GM21576 (cell line): ENCODE measurements around the gene RIMBP2.

Experiments
- ATAC-seq: cut with Tn5 transposase; IDR thresholded peaks from one replicate; pipeline ENCODE4 v1.9.1; 2021; ENCODE audit warnings: mild to moderate bottlenecking, moderate library complexity; ENCODE audit not compliant: unreplicated experiment

RIMBP2 gene

DNA sequence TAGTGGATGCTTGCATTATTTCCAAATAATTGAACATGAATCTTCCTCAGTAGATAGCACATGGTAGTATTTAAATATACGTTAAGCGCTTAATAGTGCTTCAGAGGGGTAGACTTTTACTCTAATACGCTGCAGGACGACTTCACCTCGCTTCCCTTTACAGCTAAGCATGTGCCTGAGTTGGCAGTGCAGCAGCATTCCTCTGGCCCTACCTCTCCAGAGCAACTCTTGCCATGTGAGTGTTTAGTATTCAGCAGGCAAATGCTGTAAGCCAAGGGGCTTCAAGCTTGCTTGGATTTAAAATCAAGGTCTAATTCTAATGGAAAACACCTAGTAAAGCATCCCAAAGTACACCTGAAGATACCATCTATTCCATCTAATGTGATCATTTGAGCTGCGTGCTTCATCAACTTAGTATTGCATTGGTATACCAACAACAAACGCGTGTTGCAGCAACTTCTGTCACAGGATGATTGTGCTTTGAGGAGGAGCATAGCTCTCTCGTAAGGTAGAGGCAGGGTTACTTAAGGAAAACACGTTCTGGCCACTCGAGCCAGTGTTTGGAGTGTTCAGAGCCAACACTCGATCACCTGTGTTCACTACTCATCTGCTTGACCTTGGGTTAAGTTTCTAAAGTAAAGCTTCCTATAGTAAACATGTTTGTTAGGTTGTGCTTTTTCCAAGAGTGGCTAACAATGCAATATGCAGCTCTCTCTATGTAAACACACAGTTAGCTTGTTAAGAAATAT lies 317.8 kb downstream of the RIMBP2 start:
- no peak for ATAC-seq

DNA sequence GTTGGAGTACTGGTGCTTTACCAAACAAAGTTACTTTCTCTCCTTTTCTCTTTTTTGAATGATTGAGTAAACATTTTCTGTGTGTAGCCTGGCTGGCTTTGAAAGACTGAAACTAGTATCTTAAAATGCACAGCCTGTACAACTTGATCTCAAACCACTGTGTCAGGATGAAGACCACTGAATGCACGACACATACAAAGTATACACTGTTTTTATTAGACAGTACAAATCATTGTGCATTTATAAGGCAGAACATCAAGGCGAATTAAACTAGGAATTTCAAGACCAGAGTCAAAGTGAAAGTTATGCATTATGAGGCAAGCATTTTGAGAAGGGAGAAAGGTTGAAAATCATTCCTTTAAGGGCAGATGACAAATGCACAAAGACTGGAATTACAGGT lies 319.4 kb downstream of the RIMBP2 start:
- no peak for ATAC-seq

DNA sequence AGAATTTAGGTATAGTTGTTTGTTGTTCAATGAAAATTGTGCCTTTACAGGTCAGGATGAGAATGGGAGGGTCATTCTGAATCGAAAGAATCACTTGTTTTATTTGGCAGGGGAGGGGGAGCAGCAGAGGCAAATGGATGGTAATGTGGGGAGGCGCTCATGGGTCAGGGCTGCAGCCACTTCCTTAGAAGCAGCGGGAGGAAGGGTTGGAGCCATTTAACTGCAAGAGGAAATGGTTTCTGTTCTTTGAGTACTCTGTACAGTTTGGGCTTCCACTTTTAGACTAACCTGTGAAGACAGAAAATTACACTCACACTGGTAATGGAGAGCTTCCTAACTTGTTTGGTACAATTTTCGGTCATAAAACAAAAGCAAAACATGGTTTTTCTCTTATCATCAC lies 321.2 kb downstream of the RIMBP2 start:
- ATAC-seq: no peak

DNA sequence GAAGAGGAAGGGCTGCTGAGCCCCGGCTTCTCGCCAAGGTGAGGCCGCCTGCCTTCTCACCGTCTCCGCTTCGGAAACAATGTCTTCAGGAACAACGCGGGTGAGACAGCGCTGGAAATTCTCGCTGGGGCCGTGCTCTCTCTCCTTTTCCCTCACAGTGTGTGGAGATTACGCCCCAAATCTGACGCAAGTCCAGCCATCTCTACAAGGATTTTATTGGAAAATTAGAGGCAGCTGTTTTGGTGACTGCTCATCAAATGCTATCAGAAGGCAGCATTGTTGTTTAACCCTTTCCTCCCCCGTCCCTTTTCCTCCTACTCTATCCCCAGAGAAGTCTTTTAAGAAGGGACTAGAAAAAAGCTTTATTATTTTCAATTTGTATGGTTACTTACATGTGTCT lies 324.9 kb downstream of the RIMBP2 start:
- no peak for ATAC-seq

DNA sequence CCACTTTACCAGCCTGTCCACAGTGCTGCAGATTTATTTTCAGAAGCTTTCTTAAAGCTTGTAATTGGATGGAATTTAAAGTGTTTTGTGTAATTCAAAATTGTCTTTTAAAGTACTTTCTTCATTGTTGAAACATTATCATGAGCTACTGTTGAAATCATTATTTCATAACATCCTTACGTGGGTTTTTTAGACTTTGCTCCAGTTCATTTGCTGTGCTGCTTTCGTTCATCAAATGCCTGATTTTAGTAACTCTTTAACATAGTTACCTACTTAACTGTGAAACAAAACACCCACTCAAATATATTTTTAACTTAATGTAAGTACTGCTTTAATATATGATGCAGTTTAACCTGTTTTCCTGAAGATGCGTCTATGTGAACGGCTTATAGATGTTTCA lies 330.9 kb downstream of the RIMBP2 start:
- no peak for ATAC-seq

DNA sequence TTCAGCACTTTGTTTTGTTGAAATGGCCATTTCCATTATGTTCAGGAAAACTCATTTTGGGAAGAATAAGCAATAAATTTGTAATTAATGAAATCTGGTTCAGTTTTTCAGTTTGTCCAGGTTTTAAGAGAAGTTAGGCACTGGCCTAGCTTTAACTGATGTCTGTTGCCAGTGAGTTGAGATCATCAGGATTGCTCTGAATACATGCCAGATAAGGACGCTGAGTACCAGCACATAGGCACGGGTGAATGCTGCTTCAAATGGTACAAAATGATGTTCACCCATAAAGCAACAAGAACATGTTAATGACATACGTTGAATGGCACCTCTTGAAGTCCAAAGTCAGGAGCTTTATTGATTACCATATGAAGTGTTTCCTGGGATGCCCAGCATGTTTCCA lies 331.9 kb downstream of the RIMBP2 start:
- no peak for ATAC-seq

DNA sequence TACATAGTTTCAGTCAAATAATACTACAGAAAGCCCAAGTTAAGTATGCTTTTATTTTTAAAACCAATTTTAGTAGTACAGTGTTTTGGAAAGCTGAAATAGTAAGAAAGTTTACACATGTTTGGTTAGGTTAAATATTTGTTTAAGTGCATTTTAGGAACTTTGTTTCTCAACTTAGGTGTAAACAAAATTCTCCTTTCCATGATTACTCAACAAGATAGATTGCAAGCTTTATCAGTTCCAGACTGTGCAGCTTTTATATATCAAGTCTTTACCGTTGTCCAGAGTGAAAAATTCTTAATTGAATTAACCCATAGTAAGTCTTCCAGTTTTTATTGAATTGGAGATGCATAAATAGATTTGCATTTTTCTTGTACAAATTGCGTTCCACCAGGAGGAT lies 333.3 kb downstream of the RIMBP2 start:
- ATAC-seq: no peak

DNA sequence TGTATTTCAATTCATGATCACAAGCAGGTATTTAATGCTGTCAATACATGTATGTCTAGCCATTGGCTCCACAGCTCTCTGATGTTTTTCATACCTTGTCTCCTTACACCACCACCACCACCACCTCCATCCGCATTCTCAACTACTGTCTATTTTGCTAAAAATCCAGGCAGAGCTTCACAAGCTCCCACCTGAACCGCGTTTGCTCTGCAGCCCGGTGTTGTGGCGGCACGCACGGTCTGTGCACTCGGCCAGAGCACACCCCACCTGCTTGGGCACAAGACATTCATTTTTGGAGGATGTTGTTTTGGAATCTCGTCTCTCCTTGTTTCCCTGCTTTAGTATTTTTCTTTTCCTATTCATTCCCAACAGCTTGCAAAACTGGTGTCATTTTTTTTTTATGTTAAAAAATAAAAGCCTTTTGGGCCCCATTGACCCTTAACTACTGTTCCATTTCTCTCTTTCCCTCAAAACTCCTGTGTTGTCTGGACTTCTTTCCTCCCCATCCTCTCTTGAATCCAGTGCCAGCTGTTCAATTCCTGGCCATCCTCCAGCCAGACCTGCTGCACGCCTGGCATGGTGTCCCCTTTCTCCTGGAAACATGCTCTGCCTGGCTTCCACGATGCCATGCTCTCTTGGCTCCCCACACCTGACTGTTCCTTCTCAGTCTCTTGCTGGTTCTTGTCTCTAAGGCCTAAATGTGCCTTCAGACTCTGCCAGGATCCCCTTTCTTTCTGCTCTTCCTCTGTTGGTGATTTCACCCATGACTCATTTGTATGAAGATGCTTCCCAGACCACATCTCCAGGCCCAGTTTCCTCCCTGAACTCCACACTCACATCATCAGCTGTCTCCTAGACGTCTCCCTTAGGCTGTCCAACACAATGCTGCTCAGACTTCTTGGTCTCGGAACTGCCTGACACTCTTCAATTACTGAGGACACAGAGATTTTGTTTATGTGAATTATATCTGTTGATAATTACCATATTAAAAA lies 340.5 kb downstream of the RIMBP2 start:
- no peak for ATAC-seq

DNA sequence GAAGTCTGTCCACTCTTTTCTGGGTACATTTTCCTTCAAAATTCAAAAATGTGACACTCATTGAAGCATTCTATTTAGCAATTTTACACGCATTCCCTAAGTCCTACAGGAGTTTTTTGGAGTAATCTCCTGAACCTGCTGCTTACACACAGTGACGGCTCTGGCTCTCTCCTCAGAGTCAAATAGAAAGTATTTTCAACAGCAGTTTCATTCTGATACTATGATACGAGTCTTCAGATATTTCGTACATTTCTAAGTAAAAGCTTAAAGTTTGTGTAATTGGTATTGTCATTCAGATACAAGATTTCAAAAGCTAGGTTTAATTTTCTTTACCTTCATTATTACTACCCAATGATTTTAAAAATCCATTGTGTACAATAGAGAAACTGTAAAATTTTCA lies 342.0 kb downstream of the RIMBP2 start:
- ATAC-seq: no peak

DNA sequence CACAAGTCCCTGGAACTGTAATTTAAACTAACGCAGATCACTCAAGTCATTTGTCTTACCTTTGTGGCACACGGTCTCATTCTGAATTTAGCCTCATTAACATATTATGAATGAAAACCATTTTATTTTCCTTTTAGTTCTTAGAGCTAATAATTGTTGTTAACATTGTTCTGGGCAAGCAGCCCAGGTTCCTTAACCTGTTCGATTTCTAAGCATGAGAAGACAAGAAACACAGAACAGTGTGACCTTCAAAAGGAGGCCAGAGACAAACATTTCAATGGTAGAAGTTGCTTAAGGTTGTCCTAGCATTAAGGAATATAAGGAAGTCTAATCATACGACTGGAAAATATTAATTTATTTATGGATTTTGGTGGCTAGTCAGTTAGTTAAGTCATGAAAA lies 343.2 kb downstream of the RIMBP2 start:
- no peak for ATAC-seq

DNA sequence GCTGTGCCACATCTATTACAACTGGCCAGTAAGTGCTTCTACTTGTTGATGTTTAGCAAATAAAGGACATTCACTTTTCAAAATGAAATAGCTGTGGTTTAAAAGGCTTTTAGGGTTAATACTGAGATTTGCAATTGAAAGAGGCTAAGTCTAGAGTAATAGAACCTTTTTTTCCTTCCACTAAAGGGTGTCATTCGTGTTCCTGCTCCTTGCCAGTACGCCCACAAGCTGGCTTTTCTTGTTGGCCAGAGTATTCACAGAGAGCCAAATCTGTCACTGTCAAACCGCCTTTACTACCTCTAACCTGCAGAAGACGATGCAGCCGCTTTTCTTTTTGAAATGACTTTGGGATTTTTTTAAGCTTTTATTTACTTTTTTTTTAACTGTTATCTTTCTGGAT lies 344.8 kb downstream of the RIMBP2 start:
- ATAC-seq: no peak

DNA sequence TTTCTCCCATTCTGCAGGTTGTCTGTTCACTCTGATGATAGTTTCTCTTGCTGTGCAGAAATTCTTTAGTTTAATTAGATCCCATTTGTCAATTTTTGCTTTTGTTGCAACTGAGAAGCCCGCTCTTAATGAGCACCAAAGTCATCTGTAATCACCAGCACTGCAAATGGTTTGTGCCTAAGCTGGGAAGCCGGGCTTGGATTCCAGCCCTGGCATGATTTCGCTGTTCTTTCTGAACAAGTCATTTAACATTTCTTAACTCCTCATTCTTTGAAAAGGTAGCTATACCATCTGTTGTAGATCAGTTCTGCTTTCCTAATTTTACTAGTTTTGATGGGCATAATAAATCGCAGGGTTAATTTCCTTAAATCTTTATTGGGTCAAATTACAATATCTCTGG lies 346.3 kb downstream of the RIMBP2 start:
- no peak for ATAC-seq

DNA sequence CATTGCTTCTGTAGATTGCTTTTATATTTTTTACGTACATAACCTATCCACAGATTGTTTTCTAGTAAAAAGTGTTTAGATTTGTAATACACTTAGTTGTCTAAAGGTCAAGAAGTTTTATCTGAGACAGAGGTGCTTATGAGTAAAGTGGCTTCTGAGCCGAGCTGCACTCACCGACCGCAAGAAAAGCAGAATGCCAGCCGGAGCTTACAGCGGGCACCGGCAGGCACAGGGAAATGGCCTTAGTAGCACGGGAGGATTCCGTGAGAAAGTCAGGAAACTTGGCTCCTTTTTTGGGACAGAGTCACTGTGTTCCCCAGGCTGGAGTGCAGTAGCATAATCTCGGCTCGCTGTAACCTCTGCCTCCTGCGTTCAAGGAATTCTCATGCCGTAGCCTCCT lies 348.6 kb downstream of the RIMBP2 start:
- ATAC-seq: no peak

DNA sequence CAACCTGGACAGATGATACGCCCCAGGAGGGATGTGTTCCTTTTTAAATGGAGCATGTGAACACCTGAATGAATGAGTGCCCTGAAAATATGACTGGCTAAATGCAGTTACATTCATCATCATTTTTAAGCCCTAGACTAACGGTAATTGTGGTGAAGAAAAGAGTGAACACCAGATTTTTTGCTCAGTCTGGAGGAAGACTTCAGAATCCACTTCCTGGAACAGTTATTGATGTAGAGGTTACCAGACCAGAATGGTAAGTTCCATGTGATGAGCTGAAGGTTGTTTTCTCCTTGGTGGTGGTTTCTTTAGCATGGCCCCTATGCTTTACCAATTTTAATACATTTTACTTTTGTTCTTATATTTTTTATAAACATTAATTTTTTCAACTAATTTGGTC lies 349.1 kb downstream of the RIMBP2 start:
- ATAC-seq: no peak

DNA sequence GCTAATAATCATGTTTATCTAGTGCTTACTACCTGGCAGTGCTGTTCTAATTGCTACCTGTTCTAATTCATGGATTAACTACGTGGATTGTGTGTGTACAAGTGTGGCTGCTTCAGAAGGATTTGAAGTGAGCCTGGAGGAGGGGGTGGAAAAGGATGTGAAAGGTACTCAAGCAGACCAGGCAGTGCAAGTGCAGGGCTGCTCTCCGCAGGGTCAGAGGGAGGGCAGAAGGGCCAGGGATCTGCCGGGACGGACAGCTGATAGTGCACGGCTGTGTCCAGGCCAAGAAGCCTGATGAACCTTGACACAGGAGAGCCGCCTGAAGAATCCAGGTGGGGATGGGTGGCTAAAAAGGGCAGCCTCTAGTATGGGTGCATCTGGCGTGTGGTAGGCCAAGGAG lies 349.9 kb downstream of the RIMBP2 start:
- ATAC-seq: no peak

DNA sequence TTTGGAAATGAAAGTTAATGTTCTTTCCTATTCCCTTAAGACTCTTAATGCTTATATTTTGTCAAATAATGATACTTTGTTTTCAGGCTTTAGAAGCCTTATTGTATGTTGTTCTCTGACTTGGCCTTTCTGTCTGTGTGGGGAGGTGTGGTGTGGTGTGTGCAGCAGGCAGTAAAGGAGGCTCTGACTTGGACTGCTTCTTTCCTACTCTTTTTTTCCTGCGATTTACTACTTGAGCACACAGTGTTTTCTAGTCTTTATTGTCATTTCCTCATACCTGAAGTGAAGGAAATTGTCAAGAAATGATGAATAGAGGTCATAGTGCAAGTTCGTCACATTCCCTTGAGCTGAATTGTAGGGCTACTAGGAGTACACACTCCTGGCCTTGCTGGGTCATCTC lies 351.5 kb downstream of the RIMBP2 start:
- ATAC-seq: no peak

DNA sequence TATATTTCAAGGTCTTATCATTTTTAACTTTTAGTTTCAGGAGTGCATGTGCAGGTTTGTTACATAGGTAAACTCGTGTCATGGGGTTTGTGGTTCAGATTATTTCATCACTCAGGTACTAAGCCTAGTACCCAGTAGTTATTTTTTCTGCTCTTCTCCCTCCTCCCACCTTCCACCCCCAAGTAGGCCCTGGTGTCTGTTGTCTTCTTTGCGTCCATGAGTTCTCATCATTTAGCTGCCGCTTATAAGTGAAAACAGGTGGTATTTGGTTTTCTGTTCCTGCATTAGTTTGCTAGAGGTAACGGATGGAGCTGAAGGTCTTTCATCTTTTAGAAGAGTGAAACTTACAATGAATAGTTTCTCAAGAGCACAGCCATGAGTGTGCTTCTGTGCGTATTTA lies 354.0 kb downstream of the RIMBP2 start:
- ATAC-seq: no peak

DNA sequence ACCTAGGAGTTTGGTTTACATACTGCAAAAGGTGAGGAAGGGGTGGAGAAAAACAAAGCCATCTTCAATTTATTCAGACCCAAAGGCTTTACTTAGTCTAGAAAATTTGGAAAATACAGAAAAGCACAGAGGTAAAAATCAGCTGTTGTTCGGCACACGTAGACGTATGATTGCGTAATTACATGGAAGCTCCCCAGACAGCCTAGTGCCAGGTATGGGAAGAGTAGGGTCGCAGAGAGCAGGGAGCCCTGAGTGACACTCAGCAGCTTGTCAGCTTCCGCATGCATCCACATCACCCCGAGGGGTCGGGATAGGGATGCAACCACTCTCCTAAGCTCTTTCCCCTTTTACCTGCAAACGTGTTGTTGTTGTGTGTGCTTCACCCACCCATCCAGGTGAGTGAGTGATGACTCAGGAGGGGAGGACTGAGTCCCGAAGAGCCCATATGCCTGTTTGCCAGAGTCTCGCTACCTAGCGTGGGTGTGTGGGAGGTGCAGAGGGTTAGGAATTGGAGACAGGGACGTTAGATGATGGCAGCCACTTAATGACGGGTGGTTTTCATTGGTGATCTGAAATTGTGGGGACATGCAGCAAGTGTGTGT lies 358.3 kb downstream of the RIMBP2 start:
- ATAC-seq: no peak

DNA sequence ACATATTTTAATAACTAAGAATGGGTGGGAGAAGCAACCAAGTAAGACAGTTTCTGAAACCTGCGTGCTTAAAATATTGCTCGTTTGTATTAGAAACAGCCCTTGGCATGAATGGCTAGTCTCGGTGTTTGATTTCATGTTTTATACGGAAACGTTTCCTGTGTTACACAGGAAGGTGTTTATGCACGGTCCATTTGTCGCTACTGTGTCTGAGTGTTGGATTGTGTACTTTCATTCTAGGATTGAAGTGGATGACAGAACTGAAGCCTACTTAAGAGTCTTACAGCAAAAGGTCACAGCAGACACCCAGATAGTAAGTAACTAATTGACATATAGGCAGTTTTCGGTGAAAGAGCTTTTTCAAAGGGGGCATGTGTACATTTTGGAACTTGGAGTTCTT lies 358.9 kb downstream of the RIMBP2 start:
- ATAC-seq: no peak

DNA sequence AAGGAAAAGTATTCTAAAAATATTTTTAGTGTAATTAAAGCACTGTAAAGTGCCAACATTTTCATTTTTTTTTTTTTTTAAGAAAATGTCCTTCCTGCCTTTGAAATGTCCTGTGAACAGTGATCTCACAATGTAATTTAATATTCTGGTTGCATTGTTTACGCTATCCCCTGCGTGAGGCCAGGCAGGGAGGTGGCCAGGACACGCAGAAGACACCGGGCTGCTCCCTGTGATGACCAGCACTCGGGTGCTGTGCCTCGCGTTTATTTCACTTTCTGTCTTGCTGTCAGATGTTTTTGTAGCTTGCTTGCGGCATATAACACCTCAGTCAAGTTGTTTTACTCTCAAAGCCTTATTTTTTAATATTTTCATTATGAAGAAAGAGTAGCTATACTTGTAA lies 359.9 kb downstream of the RIMBP2 start:
- no peak for ATAC-seq

DNA sequence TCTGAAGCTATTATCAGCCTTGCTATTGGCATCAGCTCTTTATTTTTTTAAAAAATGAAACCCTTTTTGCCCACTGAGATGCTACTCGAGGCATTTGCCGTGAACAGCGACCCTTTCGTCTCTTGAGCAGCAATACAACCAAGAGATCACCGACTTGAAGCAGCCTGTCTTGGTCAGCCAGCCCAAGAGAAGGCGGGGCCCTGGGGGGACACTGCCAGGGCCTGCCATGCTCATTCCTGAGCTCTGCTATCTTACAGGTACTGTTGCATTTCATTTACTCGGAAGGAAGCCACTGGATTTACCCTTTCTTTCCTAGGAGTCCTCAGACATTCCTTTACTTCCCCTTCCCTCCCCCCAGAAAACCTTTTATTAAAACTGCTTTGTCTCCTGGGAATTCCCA lies 361.7 kb downstream of the RIMBP2 start:
- ATAC-seq: no peak

DNA sequence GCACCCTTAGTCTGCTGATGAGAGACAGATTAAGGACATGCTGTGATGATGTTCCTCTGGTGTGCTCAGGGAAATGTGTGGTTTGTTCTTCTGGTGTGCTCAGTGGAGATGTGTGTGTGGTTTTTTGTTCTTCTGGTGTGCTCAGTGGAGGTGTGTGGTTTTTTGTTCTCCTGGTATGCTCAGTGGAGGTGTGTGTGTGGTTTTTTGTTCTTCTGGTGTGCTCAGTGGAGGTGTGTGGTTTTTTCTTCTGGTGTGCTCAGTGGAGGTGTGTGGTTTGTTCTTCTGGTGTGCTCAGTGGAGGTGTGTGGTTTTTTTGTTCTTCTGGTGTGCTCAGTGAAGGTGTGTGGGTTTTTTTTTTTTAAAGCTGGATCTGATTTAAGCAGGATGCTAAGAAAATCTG lies 363.0 kb downstream of the RIMBP2 start:
- no peak for ATAC-seq
